GM21447 (cell line): ENCODE data around the gene UNC13D.
A peak's percentile ranks its signal among the peaks of the same experiment; 100 is the strongest.
"Not testable (repeated sequence)": the region's sequence is repeated elsewhere in the genome, so short reads cannot be mapped to it uniquely, and the experiment has no call there.

Experiments
- ATAC-seq: cut with Tn5 transposase; IDR thresholded peaks from one replicate; pipeline ENCODE4 v1.9.1; 2021; ENCODE audit not compliant: unreplicated experiment

Gene UNC13D

DNA sequence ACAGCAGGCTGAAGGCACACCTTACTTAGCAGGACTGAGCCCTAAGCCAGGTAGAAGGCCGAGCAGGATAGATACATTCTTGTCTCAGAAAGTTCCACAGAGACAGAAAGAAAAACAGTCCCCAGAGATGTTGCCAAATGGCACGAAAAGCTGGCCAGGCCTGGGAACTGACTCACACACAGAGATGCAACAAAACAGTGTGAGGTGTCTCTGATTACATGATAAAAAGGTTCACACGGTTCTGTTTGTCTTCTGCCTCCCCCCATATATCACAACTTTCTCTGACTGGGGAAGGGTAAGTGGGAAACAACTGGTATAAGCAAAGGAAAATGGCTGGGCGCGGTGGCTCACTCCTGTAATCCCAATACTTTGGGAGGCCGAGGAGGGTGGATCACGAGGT, 9.2 kb upstream of the UNC13D start:
- no peak for ATAC-seq

DNA sequence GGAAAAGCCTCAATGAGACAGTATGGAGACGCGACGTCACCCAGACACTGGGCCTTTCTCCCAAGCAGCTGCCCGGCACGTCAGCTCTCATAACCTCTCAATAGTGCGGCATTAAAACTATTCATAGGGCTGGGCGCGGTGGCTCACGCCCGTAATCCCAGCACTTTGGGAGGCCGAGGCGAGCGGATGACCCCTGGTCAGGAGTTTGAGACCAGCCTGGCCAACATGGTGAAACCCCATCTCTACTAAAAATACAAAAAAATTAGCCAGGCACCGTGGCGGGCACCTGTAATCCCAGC, 7.4 kb upstream of the UNC13D start:
- ATAC-seq, result not testable (repeated sequence)

DNA sequence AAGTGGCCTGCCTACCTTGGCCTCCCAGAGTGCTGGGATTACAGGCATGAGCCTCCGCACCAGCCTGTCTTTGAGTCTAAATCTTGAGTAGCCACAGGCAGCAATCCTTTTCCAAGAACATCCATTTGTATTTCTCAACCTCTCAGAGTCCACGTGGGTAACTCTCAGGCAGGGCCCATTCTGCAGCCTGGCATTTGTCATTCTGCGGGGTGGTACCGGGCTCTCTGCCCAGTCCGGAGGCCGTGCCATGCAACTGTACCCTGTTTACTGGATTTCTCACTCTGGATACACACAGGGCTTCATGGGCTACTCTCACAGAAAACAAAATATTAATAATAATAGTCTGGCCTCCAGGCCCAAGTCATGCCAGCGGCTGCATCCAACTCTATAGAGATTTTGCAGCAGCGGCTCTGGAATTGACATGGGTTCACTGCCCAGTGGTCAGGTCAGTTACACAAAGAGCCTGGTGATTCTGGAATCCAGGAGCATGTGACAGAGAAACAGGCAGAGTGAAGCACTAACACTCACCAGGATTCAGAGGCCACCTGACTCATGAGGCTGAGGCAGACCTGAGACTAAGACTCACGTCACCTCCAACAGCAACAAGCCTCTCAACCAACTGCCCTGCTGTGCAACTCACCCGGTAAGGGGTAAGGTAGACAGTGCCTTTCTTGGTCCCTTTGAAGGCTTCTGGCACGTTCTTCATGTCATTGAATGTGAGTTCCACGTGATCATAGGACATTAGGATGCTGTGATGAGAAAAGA, 6.9 kb upstream of the UNC13D start:
- no peak for ATAC-seq

DNA sequence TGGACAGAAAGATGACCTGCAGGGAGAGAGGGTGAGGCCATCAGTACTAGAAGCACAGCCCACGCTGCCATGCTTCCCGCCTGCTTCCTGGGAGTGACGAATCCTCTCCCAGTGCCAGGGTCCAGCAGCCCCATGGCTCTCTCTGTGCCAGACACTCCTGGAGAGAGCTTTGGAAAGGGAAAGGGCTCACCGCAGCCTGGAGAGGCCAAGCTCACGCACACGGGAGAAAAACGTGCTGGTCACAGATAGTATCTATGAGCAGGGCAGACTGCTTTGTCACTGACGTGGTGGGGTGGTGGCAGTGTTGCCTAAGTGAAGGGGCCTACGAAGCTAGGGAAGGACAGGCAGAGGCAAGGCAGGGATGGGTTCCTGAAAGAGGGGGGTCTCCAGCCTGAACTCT, 5.5 kb upstream of the UNC13D start:
- ATAC-seq, result no peak

DNA sequence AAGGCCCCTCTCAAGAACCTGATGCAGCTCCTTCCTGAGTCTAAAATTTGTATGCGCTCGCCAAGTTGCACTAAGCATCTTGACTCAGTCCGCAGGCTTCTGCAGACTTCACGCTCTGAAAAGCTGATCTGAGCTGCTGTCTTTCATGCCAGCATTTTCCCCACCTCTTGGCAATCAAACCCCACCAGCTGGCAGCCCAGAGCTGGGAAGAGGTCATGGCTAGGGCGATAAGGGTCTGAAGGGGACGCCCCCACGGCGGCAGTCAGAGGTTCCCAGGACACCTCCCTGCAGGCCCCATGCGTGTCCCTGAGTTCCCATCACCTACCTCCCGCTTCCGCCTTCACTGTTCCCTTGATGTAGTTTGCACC, 5.1 kb upstream of the UNC13D start:
- ATAC-seq, result no peak

DNA sequence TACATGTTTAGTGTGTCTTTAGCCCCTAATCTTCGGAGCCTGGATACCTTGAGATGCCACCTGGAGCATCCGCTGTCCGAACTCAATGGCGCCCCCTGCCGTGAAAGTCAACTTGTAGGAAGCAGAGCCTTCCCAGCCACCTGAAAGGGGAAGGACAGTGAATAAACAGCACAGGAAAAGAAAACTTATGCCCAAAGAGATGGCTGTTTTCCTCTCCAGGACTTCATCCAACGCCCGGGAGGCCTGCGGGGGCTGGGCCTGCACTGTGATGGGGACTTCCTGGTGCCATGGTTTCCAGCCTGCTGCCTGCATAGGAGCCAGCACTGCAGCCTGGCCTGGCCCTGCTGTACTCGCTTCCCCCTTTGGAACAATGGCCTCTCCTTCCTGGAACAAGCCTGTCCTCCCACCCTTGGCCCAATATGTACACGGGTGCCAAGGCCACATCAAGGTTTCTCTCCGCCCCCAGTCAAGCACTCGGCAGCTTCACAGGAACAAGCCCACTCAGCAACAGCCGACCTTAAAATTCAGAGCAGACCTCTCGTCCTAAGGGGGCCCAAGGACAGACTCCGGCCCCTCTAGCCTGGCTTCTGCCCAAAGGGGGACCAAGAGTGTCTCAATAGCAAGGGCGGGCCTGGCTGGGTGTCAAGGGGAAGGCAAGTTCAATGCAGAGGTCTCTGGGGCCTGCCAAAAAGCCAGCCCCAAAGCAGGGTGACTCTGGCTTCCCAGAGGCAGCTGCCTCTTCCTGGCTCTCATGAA, 4.5 kb upstream of the UNC13D start:
- ATAC-seq, result no peak

DNA sequence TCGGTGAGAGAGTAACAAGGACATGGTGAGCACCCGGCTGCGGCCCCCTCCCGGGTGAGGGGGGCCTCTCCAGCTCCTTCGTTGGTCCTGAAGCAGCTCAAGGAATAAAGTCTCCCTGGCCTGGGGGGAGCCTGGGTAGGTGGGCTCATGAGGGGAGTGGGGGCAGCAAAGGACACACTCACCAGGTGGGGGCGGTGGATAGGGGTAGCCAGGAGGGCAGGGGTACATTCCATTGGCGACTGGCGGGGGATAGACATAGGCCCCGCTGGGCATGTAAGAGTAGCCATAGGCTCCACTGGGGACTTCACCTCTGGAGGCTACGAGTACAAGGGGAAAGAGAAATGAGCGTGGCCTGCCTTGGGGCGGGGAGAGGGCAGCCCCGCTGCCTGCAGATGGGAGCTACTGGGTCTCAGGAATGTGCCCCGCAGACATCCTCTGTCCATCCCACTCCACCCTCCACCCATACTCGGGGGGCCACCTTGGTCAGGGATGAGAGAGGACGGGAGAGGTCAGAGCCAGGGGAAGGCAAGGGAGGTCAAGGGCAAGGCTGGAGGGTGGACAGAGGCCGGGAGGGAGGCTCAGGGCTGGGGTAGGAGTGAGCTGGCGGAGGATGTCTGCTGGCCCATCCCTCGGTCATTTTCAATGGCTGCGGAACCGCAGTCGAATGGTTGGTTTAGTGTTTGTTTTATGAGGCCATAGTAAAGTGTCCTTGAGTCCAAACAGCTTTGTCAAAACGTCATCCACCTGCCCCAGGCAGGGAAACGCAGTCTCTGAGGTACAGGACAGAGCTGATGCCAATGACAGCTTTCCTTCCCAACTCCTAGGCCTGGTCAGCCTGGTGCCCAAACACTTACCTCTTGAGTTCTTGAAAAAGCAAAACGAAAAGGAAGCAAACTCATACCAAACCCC, 3.7 kb upstream of the UNC13D start:
- no peak for ATAC-seq

DNA sequence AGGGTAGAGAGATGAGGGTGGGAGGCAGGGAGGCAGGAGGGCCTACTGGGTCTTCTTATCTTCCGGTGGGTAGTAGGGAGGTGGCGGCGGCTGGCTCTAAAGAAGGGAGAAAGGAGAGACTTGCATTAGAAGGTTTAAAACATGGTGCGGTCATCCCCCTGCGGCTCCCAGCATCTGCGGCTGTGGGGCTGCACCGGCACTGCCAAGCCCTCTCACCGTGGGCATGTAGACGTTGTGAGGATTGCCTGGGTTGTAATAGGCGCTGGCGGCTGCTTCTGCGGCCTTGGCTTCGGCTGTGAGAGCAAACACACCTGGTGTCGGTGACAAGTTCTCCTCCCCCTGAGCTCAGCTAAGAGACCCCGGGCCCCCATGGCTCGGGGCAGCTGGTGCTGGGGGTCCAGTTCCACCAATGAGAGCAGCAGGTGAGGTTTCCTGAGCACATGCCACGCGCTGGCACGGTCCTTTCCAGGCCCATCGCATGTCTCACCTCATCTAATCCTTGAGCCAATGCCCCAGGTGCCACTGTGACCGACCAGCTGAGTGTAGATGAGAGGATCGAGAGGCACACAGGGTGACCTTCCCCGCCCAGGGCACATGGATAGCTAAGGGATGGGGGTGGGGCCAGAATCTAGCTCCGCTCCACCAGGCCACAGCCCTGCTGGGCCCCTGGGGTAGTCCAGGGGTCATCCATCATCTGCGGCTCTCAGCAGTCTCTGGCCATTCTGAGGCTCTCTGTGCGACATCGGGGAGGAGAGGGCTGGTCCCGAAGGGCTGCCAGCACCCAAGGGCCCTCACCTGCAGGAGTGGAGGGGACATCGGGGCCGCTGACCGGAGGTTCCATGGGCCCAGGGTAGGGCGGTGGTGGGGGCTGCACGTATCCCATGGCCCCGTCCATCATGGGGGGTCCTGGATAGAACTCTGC, 2.7 kb upstream of the UNC13D start:
- no peak for ATAC-seq

DNA sequence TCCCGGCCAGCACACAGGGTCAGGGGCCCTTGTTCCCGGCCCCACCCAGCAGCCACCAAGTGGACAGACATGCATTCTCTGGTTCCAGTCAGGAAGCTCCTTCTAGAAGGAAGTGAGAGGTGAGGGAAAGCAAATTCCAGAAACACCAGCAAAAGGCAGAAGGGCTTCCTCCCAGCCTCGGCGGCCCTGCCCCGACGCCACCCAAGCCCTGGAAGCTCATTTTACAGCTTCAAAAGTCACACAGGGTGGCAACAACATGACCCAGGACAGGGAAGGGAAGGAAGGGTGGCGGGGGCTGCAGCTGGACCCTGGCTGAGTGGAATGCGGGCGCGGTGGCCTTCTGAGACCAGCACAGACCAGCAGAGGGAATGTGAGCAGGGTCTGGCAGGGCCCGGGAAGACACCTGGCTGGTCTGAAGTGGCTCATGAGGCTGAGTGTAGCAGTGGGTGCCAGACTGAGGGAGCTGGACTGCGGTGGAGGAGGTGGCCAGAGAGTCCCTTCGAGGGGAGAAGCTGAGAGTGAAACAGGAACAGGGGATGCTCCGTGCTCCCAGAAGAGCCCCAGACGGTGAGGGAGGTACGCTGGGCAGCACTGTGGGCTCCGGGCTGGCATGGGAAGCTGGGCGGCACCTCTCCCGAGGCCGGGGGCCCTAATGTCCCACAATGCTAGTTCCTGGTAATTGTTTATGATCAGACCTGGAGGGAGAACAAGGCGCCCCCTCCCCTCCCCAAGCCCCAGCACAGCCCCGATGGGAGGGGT, 1.9 kb upstream of the UNC13D start:
- ATAC-seq, result no peak

DNA sequence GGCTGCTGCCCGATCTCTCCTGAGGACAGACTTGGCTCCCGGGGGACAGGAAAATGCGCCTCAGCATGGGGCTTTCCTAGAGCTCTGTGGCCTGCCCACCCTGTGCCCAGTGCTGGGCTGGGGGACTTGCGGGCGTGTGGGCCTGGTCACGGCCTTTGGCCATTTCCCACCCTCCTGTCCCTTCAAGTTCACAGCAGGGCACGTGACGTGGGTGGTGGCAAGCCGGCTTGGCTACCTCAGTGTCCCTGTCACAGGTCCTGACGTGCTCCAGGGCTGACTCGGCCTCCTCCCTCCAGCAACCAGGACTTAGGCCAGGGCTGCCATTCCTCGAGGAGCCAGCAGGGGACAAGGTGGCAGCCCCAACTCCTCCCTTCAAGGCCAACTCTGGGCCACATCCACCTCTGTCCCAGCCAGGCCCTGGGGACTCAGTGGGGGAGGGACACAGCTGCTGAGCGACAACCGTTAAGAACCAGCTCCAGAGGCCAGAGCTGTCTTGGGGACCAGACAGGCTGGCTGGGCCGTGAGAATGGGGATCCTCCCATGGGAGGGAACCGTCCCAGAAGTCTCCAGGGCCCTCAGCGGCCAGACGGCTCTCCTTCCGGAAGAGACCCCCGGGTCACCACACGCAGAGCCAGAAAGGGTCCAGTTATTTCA, 981 bp upstream of the UNC13D start:
- peak; percentile 60 for ATAC-seq

DNA sequence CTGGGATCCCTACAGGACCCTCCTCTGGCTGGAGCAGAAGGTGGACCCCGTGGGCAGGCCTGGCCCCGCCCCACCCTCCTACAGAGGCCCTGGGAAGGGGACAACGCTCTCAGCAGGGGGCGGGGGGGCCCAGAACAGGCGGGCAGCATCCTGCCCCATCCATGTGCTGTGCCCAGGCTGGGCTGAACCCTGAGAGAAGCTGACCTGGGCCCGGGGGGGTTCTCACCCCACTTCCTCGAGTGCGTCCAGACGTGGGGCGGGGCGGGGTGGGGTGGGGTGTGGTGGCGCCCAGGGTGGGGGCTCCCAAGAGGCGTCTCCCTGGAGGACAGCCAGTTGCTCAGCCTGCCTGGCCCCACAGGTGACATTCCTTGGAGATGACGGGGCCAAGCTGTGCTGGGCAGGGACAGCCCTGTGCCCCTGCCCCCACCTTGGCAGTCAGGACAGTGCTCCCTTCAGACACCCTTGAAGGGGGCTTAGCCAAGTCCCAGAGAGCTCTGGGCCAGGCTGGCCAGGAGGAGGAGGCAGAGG, 390 bp upstream of the UNC13D start:
- ATAC-seq, result peak; percentile 16

DNA sequence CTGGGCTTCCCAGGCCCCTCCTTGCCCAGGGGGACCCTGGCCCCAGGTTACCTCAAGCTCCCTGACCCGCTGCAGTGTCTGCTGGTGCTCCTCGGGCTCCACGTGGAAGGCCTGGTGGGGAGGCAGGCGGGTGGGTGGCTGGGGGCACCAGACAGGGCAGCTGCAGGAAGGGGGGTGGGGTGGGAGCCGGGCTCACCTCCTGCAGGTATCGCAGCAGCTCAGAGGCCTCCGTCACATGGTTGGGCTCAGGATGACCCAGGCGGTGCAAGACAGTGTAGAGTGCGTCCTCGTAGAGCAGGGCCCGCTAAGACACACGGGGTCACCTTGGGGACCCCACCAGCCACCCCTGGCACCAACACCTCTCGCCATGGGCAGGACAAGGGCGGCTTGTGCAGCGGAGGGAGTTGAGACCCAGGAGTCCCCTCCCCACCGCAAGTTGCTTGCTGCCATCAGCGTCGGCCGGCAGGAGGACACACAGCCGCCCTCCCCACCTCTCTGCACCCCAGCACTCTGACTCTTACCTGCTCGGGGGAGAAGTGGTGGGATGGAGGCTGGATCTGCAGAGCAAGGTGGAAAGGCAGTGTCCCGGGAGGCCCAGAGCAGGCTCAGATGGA, 1.1 kb downstream of the UNC13D start:
- ATAC-seq, result no peak

DNA sequence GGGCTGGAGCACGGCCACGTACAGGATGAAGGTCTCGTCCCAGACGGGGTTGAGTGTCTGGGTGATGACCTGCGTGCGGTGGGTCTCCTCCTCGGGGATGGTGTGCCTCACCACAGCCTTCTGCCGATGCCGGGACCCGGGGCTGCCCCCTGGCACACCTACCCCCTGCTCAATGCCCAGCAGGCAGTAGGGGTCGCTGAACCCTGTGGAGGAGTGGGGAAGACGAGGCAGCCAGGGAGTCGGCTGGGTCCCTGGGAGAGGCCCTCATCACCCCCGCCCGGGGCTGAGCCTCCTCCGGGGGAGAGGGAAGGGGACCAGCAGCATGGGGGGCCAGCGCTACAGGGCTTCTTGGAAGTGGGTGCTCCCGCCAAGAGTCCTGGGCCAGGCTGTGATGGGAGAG, 1.8 kb downstream of the UNC13D start:
- ATAC-seq, result no peak

DNA sequence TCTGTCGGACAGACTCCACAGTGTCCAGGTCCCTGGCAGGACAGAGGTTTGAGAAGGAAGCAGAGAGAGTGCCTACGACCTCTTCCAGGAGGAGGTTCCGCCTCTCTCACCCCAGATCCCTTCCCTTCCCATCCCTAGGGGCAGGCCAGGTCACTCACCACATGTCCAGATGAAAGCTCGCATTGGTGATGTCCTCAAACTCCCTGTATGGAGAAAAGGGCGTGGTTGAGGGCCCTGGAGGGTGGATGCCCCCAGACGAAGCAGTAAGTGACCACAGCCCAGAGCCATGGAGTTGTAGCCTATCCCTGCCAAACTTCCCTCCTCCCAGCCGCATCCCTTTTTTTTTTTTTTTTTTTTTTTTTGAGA, 3.4 kb downstream of the UNC13D start:
- ATAC-seq, result no peak

DNA sequence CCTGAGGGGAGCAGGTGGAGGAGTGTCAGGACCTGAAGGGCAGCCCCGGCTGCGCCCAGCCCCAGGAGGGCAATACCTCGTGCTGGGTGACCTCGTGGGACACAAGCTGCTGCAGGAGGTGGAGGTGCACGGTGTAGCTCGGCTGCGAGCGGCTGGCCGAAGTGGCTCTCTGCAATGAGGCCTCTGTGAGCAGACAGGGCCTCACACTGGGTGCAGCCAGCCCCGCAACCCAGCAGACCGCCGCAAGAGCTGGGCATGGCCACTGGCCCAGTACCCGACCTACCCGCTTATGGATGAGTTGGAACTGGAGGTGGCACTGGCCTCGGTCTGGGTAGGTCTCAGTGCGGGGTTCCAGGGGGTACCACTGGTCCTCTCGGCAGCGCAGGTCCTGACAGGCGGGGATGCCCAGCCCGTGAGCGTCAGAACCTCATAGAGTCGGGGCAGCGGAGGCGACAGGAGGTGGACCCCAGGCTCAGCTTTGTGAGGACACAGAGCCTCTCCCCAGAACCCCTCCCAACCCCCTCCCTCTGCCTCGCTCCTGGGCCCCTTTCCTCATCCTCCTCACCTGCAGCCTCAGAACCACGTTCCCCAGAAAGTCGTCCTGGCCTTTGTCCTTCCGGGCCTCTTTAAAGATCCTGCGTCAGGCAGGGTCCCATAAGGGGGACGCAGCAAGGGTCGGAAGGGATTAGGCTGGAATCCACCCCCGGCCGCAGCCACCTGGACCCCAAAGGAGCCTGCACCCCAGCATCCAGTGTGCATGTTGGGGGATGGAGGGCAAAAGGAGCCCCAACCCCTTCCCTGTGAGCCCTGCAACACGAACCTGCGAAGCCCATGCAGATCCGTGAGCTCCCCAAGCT, 4.0 kb downstream of the UNC13D start:
- ATAC-seq, result no peak

DNA sequence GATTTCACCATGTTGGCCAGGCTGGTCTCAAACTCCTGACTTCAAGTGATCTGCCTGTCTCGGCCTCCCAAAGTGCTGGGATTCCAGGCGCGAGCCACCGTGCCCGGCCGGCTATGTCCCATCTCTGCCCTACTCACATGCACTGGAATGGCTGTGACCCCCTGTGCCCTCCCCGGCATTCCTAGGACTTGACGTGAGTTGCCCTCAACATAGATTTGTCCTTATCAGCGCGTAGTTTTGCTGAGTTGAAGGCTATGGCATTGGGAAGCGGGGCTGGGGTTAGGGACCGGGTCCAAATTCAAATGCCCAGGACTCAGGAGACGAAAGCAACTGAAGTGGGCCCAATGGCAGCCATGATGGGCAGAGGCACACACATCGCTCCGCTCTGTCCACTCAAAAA, 5.8 kb downstream of the UNC13D start:
- no peak for ATAC-seq

DNA sequence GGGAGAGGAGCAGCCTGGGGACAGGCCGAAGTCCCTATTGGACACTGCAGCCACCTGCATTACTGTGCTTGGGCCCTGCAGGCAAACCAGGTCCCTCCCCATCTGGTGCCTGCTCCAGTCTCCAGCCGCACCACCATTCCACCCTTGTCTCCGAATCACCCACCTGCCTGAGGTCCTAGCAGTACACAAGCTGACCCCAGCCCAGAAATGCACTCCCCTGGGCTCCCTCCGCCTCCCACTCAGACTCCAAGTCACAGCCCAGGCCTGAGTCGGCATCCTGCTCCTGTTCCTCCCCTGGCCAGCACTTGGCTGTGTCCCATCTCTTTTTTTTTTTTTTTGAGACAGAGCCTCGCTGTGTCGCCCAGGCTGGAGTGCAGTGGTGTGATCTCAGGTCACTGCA, 6.3 kb downstream of the UNC13D start:
- no peak for ATAC-seq

DNA sequence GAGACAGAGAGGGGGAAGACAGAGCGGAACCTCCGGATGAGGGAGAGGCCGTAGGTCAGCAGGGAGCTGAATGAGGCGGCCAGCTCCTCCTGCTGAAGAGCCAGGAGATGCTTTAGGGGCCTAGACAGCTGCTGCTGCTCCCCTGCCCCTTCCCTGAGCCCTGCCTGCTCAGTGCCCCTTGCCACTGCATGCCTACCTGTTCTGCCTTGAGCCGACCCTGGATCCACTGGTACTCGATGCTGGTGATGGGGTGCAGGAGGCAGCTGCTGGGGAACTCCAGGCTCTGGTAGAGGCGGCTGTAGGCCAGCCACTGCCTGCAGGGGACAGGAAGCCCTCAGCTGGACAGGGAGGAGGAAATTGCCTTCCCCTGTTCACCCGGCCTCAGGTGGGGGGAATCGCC, 7.6 kb downstream of the UNC13D start:
- ATAC-seq, result no peak
